WTC11 (cell line): ENCODE data around the gene LAMA2. TPM values are rescaled to one million over a fixed set of nuclear protein-coding genes. Genes with fewer than 3 reads are reported as not detected.

Experiments used
- AR ChIP-seq: fragments of 250-450 bp; sonication (Bioruptor Pico); IDR thresholded peaks from 2 replicates; pipeline ENCODE4 v1.9.0; 2021; ENCODE audit warnings: mild to moderate bottlenecking
- ATF1 ChIP-seq: sonication (generic); formaldehyde crosslinking; IDR thresholded peaks from 2 replicates; pipeline ENCODE4 v1.8.1; 2023; ENCODE audit warnings: mild to moderate bottlenecking, moderate library complexity, missing genetic modification reagents
- EMX1 ChIP-seq: fragments of 250-450 bp; sonication (Bioruptor Pico); IDR thresholded peaks from 2 replicates; pipeline ENCODE4 v1.8.0; 2021; ENCODE audit warnings: mild to moderate bottlenecking
- ESRRA ChIP-seq: sonication (generic); formaldehyde crosslinking; IDR thresholded peaks from 2 replicates; pipeline ENCODE4 v1.8.1; 2022; ENCODE audit warnings: mild to moderate bottlenecking, missing genetic modification reagents, borderline replicate concordance
- FOXJ3 ChIP-seq: sonication (generic); formaldehyde crosslinking; IDR thresholded peaks from 2 replicates; pipeline ENCODE4 v1.9.0; 2021; ENCODE audit warnings: missing genetic modification reagents, mild to moderate bottlenecking, borderline replicate concordance
- FOXK1 ChIP-seq: sonication (generic); formaldehyde crosslinking; IDR thresholded peaks from 2 replicates; pipeline ENCODE4 v1.8.0; 2022; ENCODE audit warnings: mild to moderate bottlenecking, moderate library complexity, missing genetic modification reagents
- HMGXB4 ChIP-seq: sonication (generic); formaldehyde crosslinking; IDR thresholded peaks from 2 replicates; pipeline ENCODE4 v1.8.1; 2023; ENCODE audit warnings: mild to moderate bottlenecking, moderate library complexity, missing genetic modification reagents
- JUN ChIP-seq: sonication (generic); formaldehyde crosslinking; IDR thresholded peaks from 2 replicates; pipeline ENCODE4 v1.8.0; 2023; ENCODE audit warnings: mild to moderate bottlenecking, missing genetic modification reagents
- KAT7 ChIP-seq: sonication (generic); formaldehyde crosslinking; IDR thresholded peaks from 2 replicates; pipeline ENCODE4 v1.8.1; 2023; ENCODE audit warnings: missing genetic modification reagents, mild to moderate bottlenecking, borderline replicate concordance
- NFYB ChIP-seq: sonication (generic); formaldehyde crosslinking; conservative IDR thresholded peaks from 2 replicates; pipeline ENCODE4 v1.8.0; 2022; ENCODE audit warnings: low read depth, missing genetic modification reagents
- NR2C2 ChIP-seq: sonication (generic); formaldehyde crosslinking; IDR thresholded peaks from 2 replicates; pipeline ENCODE4 v1.8.0; 2022; ENCODE audit warnings: mild to moderate bottlenecking, missing genetic modification reagents
- NR3C1 ChIP-seq: sonication (generic); formaldehyde crosslinking; conservative IDR thresholded peaks from 2 replicates; pipeline ENCODE4 v1.8.1; 2023; ENCODE audit warnings: low read depth, mild to moderate bottlenecking, missing genetic modification reagents
- PRRX2 ChIP-seq: fragments of 250-450 bp; sonication (Bioruptor Pico); IDR thresholded peaks from 2 replicates; pipeline ENCODE4 v1.8.0; 2021; ENCODE audit warnings: mild to moderate bottlenecking
- SMAD3 ChIP-seq: sonication (generic); formaldehyde crosslinking; IDR thresholded peaks from 2 replicates; pipeline ENCODE4 v1.8.0; 2022; ENCODE audit warnings: missing genetic modification reagents, mild to moderate bottlenecking, borderline replicate concordance
- SOX15 ChIP-seq: fragments of 250-450 bp; sonication (Bioruptor Pico); IDR thresholded peaks from 2 replicates; pipeline ENCODE4 v1.9.0; 2021; ENCODE audit warnings: mild to moderate bottlenecking
- TEAD1 ChIP-seq: sonication (generic); formaldehyde crosslinking; IDR thresholded peaks from 2 replicates; pipeline ENCODE4 v1.8.0; 2022; ENCODE audit warnings: mild to moderate bottlenecking, missing genetic modification reagents
- ZNF121 ChIP-seq: sonication (generic); formaldehyde crosslinking; IDR thresholded peaks from 2 replicates; pipeline ENCODE4 v1.8.0; 2023; ENCODE audit warnings: missing genetic modification reagents
- ZNF138 ChIP-seq: sonication (generic); formaldehyde crosslinking; conservative IDR thresholded peaks from 2 replicates; pipeline ENCODE4 v1.8.1; 2022; ENCODE audit warnings: mild to moderate bottlenecking, moderate library complexity, missing genetic modification reagents
- ZNF219 ChIP-seq: sonication (generic); formaldehyde crosslinking; IDR thresholded peaks from 2 replicates; pipeline ENCODE4 v1.8.0; 2023; ENCODE audit warnings: missing genetic modification reagents, mild to moderate bottlenecking, borderline replicate concordance
- ZNF232 ChIP-seq: sonication (generic); formaldehyde crosslinking; IDR thresholded peaks from 2 replicates; pipeline ENCODE4 v1.8.0; 2022; ENCODE audit warnings: mild to moderate bottlenecking, missing genetic modification reagents
- ZNF281 ChIP-seq: sonication (generic); formaldehyde crosslinking; IDR thresholded peaks from 2 replicates; pipeline ENCODE4 v1.8.0; 2023; ENCODE audit warnings: mild to moderate bottlenecking, missing genetic modification reagents
- ZNF396 ChIP-seq: fragments of 250-450 bp; sonication (Bioruptor Pico); IDR thresholded peaks from 2 replicates; pipeline ENCODE4 v1.8.0; 2021; ENCODE audit warnings: mild to moderate bottlenecking, moderate library complexity, borderline replicate concordance
- ZNF512 ChIP-seq: sonication (generic); formaldehyde crosslinking; IDR thresholded peaks from 2 replicates; pipeline ENCODE4 v1.8.1; 2022; ENCODE audit warnings: missing genetic modification reagents, borderline replicate concordance
- total RNA-seq: library from RNA; stranded (reverse); gene quantifications from 3 replicates; pipeline ENCODE4 v1.2.3, GENCODE V29; 2021
- TF ChIP-seq, protein P1 (sequence below): fragments of 250-450 bp; sonication (Bioruptor Pico); IDR thresholded peaks from 2 replicates; pipeline ENCODE4 v1.9.0; 2021; ENCODE audit warnings: mild to moderate bottlenecking
- TF ChIP-seq, protein P2 (sequence below): fragments of 250-450 bp; sonication (Bioruptor Pico); IDR thresholded peaks from 2 replicates; pipeline ENCODE4 v2.1.2; 2022; ENCODE audit warnings: mild to moderate bottlenecking, moderate library complexity
- TF ChIP-seq, protein P3 (sequence below): sonication (generic); formaldehyde crosslinking; IDR thresholded peaks from 2 replicates; pipeline ENCODE4 v1.8.1; 2022; ENCODE audit warnings: mild to moderate bottlenecking, moderate library complexity, missing genetic modification reagents
- TF ChIP-seq, protein P4 (sequence below): sonication (generic); formaldehyde crosslinking; IDR thresholded peaks from 2 replicates; pipeline ENCODE4 v1.8.1; 2023; ENCODE audit warnings: mild to moderate bottlenecking, missing genetic modification reagents

The LAMA2 gene
- total RNA-seq, 1 experiment from 2014 or later = 6.6 TPM

DNA sequence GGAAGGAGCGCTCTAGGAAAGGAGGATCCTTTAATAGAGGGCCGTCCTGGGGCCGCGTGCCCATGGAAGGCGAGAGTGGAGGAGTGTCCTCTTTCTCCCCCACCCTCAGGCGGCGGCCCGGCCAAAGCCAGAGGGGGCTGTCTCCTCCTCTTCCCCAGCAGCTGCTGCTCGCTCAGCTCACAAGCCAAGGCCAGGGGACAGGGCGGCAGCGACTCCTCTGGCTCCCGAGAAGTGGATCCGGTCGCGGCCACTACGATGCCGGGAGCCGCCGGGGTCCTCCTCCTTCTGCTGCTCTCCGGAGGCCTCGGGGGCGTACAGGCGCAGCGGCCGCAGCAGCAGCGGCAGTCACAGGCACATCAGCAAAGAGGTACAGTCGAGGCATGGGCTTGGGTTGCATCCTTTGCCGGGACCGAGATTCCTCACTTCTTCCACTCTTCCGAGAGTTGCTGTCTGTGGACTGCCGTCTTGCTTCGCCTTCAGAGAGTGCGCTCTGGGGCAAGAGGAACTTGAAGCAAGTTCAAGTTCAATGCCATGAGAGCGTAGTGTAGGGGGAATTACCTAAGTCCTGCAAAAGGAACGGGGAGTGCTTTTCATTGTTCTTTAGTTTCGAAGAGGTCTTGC is at the start of gene LAMA2 (continued):
- TF ChIP-seq, protein P1, sequence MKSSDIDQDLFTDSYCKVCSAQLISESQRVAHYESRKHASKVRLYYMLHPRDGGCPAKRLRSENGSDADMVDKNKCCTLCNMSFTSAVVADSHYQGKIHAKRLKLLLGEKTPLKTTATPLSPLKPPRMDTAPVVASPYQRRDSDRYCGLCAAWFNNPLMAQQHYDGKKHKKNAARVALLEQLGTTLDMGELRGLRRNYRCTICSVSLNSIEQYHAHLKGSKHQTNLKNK (CRISPR knock-in tag) = no peak
- no peak for TF ChIP-seq ESRRA
- no peak for TF ChIP-seq EMX1
- TF ChIP-seq ZNF138 (CRISPR knock-in tag) = peak; percentile 72; the same call in 1 of the 2 replicates
- 0 out of 2 replicates have a peak, but pooled peaks have one; percentile 49 for TF ChIP-seq TEAD1
- TF ChIP-seq NFYB (CRISPR knock-in tag) = no peak
- TF ChIP-seq, protein P2, sequence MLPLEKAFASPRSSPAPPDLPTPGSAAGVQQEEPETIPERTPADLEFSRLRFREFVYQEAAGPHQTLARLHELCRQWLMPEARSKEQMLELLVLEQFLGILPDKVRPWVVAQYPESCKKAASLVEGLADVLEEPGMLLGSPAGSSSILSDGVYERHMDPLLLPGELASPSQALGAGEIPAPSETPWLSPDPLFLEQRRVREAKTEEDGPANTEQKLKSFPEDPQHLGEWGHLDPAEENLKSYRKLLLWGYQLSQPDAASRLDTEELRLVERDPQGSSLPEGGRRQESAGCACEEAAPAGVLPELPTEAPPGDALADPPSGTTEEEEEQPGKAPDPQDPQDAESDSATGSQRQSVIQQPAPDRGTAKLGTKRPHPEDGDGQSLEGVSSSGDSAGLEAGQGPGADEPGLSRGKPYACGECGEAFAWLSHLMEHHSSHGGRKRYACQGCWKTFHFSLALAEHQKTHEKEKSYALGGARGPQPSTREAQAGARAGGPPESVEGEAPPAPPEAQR (CRISPR knock-in tag) = no peak
- no peak for TF ChIP-seq ZNF121
- no peak for TF ChIP-seq NR2C2 (CRISPR knock-in tag)
- TF ChIP-seq, protein P3, sequence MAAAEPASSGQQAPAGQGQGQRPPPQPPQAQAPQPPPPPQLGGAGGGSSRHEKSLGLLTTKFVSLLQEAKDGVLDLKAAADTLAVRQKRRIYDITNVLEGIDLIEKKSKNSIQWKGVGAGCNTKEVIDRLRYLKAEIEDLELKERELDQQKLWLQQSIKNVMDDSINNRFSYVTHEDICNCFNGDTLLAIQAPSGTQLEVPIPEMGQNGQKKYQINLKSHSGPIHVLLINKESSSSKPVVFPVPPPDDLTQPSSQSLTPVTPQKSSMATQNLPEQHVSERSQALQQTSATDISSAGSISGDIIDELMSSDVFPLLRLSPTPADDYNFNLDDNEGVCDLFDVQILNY = 0 out of 2 replicates have a peak, but pooled peaks have one; percentile 48
- TF ChIP-seq JUN = no peak
- no peak for TF ChIP-seq AR (CRISPR knock-in tag)
- TF ChIP-seq KAT7 (CRISPR knock-in tag) = peak; percentile 93; the same call in 1 of the 2 replicates
- TF ChIP-seq SOX15 (CRISPR knock-in tag) = no peak
- TF ChIP-seq ZNF512 (CRISPR knock-in tag) = no peak
- no peak for TF ChIP-seq FOXJ3 (CRISPR knock-in tag)
- TF ChIP-seq PRRX2 (CRISPR knock-in tag) = no peak
- TF ChIP-seq ZNF281 = 0 out of 2 replicates have a peak, but pooled peaks have one; percentile 19
- TF ChIP-seq HMGXB4 (CRISPR knock-in tag) = no peak; the same call in 1 of the 2 replicates
- TF ChIP-seq SMAD3 (CRISPR knock-in tag) = 0 out of 2 replicates have a peak, but pooled peaks have one; percentile 55
- no peak for TF ChIP-seq ATF1 (CRISPR knock-in tag)
- TF ChIP-seq FOXK1 (CRISPR knock-in tag) = no peak
- no peak for TF ChIP-seq ZNF396
- TF ChIP-seq ZNF219 (CRISPR knock-in tag) = no peak
- no peak for TF ChIP-seq NR3C1 (CRISPR knock-in tag)
- TF ChIP-seq, protein P4, sequence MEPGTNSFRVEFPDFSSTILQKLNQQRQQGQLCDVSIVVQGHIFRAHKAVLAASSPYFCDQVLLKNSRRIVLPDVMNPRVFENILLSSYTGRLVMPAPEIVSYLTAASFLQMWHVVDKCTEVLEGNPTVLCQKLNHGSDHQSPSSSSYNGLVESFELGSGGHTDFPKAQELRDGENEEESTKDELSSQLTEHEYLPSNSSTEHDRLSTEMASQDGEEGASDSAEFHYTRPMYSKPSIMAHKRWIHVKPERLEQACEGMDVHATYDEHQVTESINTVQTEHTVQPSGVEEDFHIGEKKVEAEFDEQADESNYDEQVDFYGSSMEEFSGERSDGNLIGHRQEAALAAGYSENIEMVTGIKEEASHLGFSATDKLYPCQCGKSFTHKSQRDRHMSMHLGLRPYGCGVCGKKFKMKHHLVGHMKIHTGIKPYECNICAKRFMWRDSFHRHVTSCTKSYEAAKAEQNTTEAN (CRISPR knock-in tag) = 0 out of 2 replicates have a peak, but pooled peaks have one; percentile 33
- TF ChIP-seq ZNF232 (CRISPR knock-in tag) = no peak
